ENCODE results near the gene PKD2L2.
"Not testable (repeated sequence)": the region's sequence is repeated elsewhere in the genome, so short reads cannot be mapped to it uniquely, and the experiment has no call there.

PKD2L2 gene

DNA sequence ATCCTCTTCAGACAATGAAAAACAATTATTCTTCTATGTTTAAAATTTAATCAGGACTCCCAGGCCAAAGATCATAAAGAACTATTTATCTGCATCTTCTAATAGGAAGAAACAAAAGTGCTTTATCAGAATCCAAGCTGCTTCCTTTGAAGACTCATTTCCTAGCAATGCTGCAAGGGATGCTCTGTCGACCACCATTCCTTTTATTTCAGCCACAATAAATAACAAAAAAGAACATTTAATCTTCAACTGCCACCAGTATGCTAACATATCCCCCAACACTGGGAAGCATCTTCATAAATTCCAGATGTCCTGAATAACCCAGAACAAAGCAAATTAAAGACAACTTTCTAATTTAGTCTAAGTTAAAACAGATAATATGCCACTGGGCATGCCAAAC is 68.7 kb downstream of the PKD2L2 start:
- DNase-seq (ENCODE audit: low spot score): no peak

GRCh38 chr5:137959488-137959887 is 70.2 kb downstream of the PKD2L2 start:
- DNase-seq (ENCODE audit: low spot score): no peak

GRCh38 chr5:137960141-137960540 is 70.9 kb downstream of the PKD2L2 start:
- DNase-seq (ENCODE audit: low spot score): no peak

DNA sequence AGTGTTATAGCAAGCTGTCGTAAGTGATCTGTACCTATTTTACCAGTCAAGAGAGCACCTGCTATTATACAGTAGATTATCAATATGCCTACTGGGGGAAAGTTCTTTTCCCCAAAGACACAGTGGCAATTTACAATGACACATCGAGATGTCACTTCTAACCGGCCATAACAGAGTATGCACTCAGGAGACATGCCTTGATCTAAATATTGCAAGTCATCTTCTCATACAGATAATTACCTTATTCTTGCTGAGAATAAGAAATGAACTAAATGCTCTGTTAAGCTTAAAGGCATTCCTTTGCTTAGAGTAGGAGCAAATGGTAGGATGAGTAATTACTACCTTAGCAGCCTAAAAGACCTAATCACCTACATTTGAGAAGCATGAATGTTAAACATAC is 71.6 kb downstream of the PKD2L2 start:
- no peak for DNase-seq (ENCODE audit: low spot score)

DNA sequence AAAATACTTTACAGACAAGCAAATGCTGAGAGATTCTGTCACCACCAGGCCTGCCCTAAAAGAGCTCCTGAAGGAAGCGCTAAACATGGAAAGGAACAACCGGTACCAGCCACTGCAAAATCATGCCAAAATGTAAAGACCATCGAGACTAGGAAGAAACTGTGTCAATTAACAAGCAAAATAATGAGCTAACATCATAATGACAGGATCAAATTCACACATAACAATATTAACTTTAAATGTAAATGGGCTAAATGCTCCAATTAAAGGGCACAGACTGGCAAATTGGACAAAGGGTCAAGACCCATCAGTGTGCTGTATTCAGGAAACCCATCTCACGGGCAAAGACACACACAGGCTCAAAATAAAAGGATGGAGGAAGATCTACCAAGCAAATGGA is 81.1 kb downstream of the PKD2L2 start:
- not testable (repeated sequence) for DNase-seq (ENCODE audit: low spot score)

GRCh38 chr5:137975208-137975607 is 86.0 kb downstream of the PKD2L2 start:
- no peak for DNase-seq (ENCODE audit: low spot score)

DNA sequence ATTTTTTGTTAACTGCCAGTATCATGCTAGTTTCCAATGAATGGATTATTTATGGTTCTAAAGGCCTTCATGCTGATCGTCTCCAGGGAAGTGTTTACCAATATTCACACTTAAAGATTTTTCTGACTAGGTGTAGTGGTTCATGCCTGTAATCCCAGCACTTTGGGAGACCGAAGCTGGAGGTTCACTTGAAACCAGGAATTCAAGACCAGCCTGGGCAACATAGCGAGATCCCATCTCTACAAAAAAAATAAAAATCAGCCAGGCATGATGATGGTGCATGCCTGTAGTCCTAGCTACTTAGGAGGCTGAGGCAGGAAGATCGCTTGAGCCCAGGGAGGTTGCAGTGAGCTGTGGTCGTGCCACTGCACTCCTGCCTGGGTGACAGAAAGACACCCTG is 100.2 kb downstream of the PKD2L2 start:
- DNase-seq (ENCODE audit: low spot score): no peak

Data from hematopoietic multipotent progenitor cell treated with erythropoietin and hydrocortisone succinate and interleukin-3 and kit ligand, for 17 days (in vitro differentiated cells).